ENCODE measurements around the gene BRF1.

BRF1 gene

GRCh38 chr14:105171004-105171673, 129.7 kb downstream of the BRF1 start:
- Mint-ChIP-seq H3K27me3 (ENCODE audit: low read depth) (peaks cover 22% of the 10 kb centered on the region), H3K27ac (no peak overlapping the region), H3K9me3 (no peaks in the 10 kb centered on the region), H3K36me3 (ENCODE audit: low read depth) (no peaks in the 10 kb centered on the region), H3K4me1 (peaks cover 20% of the 10 kb centered on the region), H3K4me3 (no peak overlapping the region)
- no peak for TF ChIP-seq CTCF (IDR thresholded peaks at IDR 0.05; ENCODE audit: unreplicated experiment in 3 of 3)

- Mint-ChIP-seq H3K9me3 (no peaks in the 10 kb centered on the region), H3K27ac (no peak overlapping the region), H3K36me3 (ENCODE audit: low read depth) (no peaks in the 10 kb centered on the region), H3K4me1 (peaks cover 20% of the 10 kb centered on the region), H3K27me3 (ENCODE audit: low read depth) (peaks cover 22% of the 10 kb centered on the region), H3K4me3 (peak overlapping the region; percentile 85)
- no peak for TF ChIP-seq CTCF (IDR thresholded peaks at IDR 0.05; ENCODE audit: unreplicated experiment in 3 of 3)
Measured at GRCh38 chr14:105169776-105170655, 130.8 kb downstream of the BRF1 start.

GRCh38 chr14:105168979-105169507, 131.8 kb downstream of the BRF1 start:
- peak overlapping the region; percentile 61 to 67 (median 66) for H3K4me3 Mint-ChIP-seq
- H3K27me3 Mint-ChIP-seq (ENCODE audit: low read depth) = peaks cover 27% of the 10 kb centered on the region
- peaks cover 25% of the 10 kb centered on the region for H3K4me1 Mint-ChIP-seq
- peak; percentile 37 to 58 (median 40) for TF ChIP-seq CTCF (IDR thresholded peaks at IDR 0.05; ENCODE audit: unreplicated experiment in 3 of 3)
- H3K9me3 Mint-ChIP-seq = no peaks in the 10 kb centered on the region
- no peaks in the 10 kb centered on the region for H3K36me3 Mint-ChIP-seq (ENCODE audit: low read depth)
- no peak overlapping the region for H3K27ac Mint-ChIP-seq

GRCh38 chr14:105168496-105168978, 132.3 kb downstream of the BRF1 start, which contains the start of gene JAG2:
TSS of gene JAG2 (minus strand) at chr14:105168776. CDS start at chr14:105168420, 356 bp downstream.
- TF ChIP-seq CTCF (IDR thresholded peaks at IDR 0.05; ENCODE audit: unreplicated experiment in 3 of 3) = no peak
- Mint-ChIP-seq H3K27ac (no peak within 1 kb of the TSS), H3K4me1 (peaks cover 25% of the 10 kb centered on the region), H3K36me3 (ENCODE audit: low read depth) (no peaks in the 10 kb centered on the region), H3K27me3 (ENCODE audit: low read depth) (peaks cover 27% of the 10 kb centered on the region), H3K9me3 (no peaks in the 10 kb centered on the region), H3K4me3 (peak within 1 kb of the TSS; percentile 85)

GRCh38 chr14:105168093-105168420, 132.7 kb downstream of the BRF1 start:
- peak overlapping the region in 1 of 3 experiments; percentile 44 for H3K4me3 Mint-ChIP-seq
- TF ChIP-seq CTCF (IDR thresholded peaks at IDR 0.05; ENCODE audit: unreplicated experiment in 3 of 3) = no peak
- H3K9me3 Mint-ChIP-seq = no peaks in the 10 kb centered on the region
- H3K4me1 Mint-ChIP-seq = peaks cover 25% of the 10 kb centered on the region
- no peak overlapping the region for H3K27ac Mint-ChIP-seq
- H3K27me3 Mint-ChIP-seq (ENCODE audit: low read depth) = peaks cover 27% of the 10 kb centered on the region
- no peaks in the 10 kb centered on the region for H3K36me3 Mint-ChIP-seq (ENCODE audit: low read depth)
